Neural progenitor cell (in vitro differentiated cells): Measurements from ENCODE around the gene CDNF. TPM values are rescaled to one million over a fixed set of nuclear protein-coding genes. Genes with fewer than 3 reads are reported as not detected.

ENCODE experiments used
- DNase-seq: peaks from one replicate; pipeline ENCODE4 v3.0.0-alpha.2; 2016; ENCODE audit warnings: low spot score
- H2AFZ ChIP-seq: fragments of 200-600 bp; sonication (generic); replicated peaks from 2 replicates; pipeline ENCODE4 v1.6.1; 2016; ENCODE audit warnings: antibody characterized with exemption
- H3F3A ChIP-seq: fragments of 200-600 bp; sonication (generic); 2 replicates; pipeline ENCODE4 v1.6.1; 2016; ENCODE audit warnings: antibody characterized with exemption, low read depth
- H3K27ac ChIP-seq: fragments of 200-600 bp; sonication (generic); 2 replicates; pipeline ENCODE4 v1.5.1; 2016; ENCODE audit warnings: mild to moderate bottlenecking
- H3K27me3 ChIP-seq: fragments of 200-600 bp; sonication (generic); 2 replicates; pipeline ENCODE4 v1.6.1; 2016; ENCODE audit warnings: mild to moderate bottlenecking, moderate library complexity
- H3K36me3 ChIP-seq: fragments of 200-600 bp; sonication (generic); 2 replicates; pipeline ENCODE4 v1.5.1; 2016
- H3K4me1 ChIP-seq: fragments of 200-600 bp; sonication (generic); 2 replicates; pipeline ENCODE4 v1.6.1; 2016; ENCODE audit warnings: mixed run types
- H3K4me2 ChIP-seq: fragments of 200-600 bp; sonication (generic); 2 replicates; pipeline ENCODE4 v1.6.1; 2016
- H3K4me3 ChIP-seq: fragments of 200-600 bp; sonication (generic); 2 replicates; pipeline ENCODE4 v1.5.1; 2016
- H3K79me2 ChIP-seq: fragments of 200-600 bp; sonication (generic); 2 replicates; pipeline ENCODE4 v1.6.1; 2016; ENCODE audit warnings: low read depth
- H3K9ac ChIP-seq: fragments of 200-600 bp; sonication (generic); 2 replicates; pipeline ENCODE4 v1.6.1; 2016
- H3K9me3 ChIP-seq: fragments of 200-600 bp; sonication (generic); 2 replicates; pipeline ENCODE4 v1.5.1; 2016; ENCODE audit warnings: low read depth
- H4K20me1 ChIP-seq: fragments of 200-600 bp; sonication (generic); 2 replicates; pipeline ENCODE4 v1.6.1; 2016; ENCODE audit warnings: low read depth
- H3K27ac Mint-ChIP-seq: 3 replicates; pipeline ENCODE4 v1.8.0; 2021; ENCODE audit warnings: mixed read lengths
- H3K27me3 Mint-ChIP-seq: 2 replicates; pipeline ENCODE4 v1.8.0; 2022; ENCODE audit warnings: low read depth, mild to moderate bottlenecking, inconsistent platforms, moderate library complexity, mixed read lengths; ENCODE audit not compliant: insufficient read depth
- H3K36me3 Mint-ChIP-seq: 3 replicates; pipeline ENCODE4 v1.8.0; 2021; ENCODE audit warnings: mixed read lengths
- H3K4me1 Mint-ChIP-seq: 3 replicates; pipeline ENCODE4 v1.8.0; 2021; ENCODE audit warnings: mixed read lengths
- H3K4me3 Mint-ChIP-seq: 3 replicates; pipeline ENCODE4 v1.8.0; 2021; ENCODE audit warnings: mild to moderate bottlenecking, moderate library complexity, mixed read lengths
- H3K9me3 Mint-ChIP-seq: 3 replicates; pipeline ENCODE4 v1.8.0; 2020; ENCODE audit warnings: mixed read lengths
- EZH2 ChIP-seq: fragments of 200-600 bp; sonication (generic); IDR thresholded peaks from 2 replicates; pipeline ENCODE4 v1.6.1; 2017; ENCODE audit warnings: antibody characterized with exemption, mild to moderate bottlenecking, moderate library complexity
- EZH2phosphoT487 ChIP-seq: fragments of 200-600 bp; sonication (generic); IDR thresholded peaks from 2 replicates; pipeline ENCODE4 v1.6.1; 2017; ENCODE audit warnings: antibody characterized with exemption
- total RNA-seq: library from RNA; depleted of rRNA; stranded (reverse); fragments of >200 nt; gene quantifications from 2 replicates; pipeline ENCODE4 v1.2.3, GENCODE V29; 2015; ENCODE audit warnings: low replicate concordance
- TF ChIP-seq, protein P1 (sequence below): fragments of 200-600 bp; sonication (generic); IDR thresholded peaks from 2 replicates; pipeline ENCODE4 v1.5.1; 2017; ENCODE audit warnings: antibody characterized with exemption, mild to moderate bottlenecking

CDNF gene
- total RNA-seq, 1 donor from 2014 or later: 5.2 TPM

DNA sequence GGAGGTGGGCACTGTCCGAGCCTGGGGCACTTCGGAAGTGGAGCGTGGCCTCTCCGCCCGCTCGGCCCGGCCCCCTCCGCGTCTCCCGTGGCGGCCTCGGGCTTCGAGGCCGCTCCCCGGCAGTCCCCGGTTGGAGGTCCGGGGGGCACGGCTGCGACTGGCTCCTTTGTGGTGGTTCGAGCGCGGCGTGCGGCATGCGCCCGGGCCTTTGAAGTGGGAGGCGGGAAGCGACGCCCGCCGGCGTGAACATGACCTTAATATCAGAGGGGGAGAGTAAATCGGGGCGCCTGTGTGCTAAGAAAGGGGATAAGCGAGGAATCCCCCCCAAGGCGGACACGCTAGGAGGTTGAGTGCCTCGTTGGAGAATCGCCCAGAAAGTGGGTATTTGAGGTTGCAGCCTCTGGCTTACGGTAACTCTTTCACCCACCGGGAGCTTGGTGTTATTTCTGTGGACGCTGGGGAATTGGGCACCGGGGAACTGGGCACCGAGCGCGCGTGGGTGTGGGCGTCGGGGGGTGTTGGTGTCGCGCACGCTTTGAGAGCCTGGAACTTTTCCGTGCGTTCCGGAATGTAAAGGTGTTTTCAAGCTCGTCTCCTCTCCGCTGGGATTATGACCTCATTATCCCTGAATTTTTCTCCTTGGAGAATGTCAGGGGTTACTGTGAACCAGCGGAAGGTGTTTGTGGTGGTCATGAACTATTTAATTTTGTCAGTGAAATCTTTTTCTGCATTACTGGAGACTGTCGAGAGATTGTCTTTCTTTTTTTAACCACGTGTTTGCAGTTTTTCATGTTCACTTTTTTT is 41.5 kb upstream of the CDNF start:
- H3K27ac ChIP-seq: peak overlapping the region; percentile 84
- no peaks in the 10 kb centered on the region for H3K9me3 ChIP-seq
- peaks cover 48% of the 10 kb centered on the region for H4K20me1 ChIP-seq
- peak overlapping the region; percentile 95 for H3K4me3 ChIP-seq
- peak overlapping the region; percentile 89 for H3K4me2 ChIP-seq
- H3K9ac ChIP-seq: peak overlapping the region; percentile 96
- TF ChIP-seq, protein P1, sequence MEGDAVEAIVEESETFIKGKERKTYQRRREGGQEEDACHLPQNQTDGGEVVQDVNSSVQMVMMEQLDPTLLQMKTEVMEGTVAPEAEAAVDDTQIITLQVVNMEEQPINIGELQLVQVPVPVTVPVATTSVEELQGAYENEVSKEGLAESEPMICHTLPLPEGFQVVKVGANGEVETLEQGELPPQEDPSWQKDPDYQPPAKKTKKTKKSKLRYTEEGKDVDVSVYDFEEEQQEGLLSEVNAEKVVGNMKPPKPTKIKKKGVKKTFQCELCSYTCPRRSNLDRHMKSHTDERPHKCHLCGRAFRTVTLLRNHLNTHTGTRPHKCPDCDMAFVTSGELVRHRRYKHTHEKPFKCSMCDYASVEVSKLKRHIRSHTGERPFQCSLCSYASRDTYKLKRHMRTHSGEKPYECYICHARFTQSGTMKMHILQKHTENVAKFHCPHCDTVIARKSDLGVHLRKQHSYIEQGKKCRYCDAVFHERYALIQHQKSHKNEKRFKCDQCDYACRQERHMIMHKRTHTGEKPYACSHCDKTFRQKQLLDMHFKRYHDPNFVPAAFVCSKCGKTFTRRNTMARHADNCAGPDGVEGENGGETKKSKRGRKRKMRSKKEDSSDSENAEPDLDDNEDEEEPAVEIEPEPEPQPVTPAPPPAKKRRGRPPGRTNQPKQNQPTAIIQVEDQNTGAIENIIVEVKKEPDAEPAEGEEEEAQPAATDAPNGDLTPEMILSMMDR: no peak
- TF ChIP-seq EZH2phosphoT487 (no peak), EZH2 (no peak)
- peak; percentile 60 for DNase-seq
- H2AFZ ChIP-seq: peak overlapping the region; percentile 88
- peaks cover 20% of the 10 kb centered on the region for H3K4me1 ChIP-seq
- H3F3A ChIP-seq: peaks cover 23% of the 10 kb centered on the region
- Mint-ChIP-seq H3K4me3 (peak overlapping the region; percentile 98), H3K27me3 (peaks cover 3% of the 10 kb centered on the region), H3K4me1 (peaks cover 30% of the 10 kb centered on the region), H3K27ac (peak overlapping the region; percentile 89), H3K9me3 (peaks cover 5% of the 10 kb centered on the region), H3K36me3 (peaks cover 11% of the 10 kb centered on the region)
- H3K79me2 ChIP-seq: peaks cover 72% of the 10 kb centered on the region
- H3K27me3 ChIP-seq: no peaks in the 10 kb centered on the region
- H3K36me3 ChIP-seq: no peaks in the 10 kb centered on the region

DNA sequence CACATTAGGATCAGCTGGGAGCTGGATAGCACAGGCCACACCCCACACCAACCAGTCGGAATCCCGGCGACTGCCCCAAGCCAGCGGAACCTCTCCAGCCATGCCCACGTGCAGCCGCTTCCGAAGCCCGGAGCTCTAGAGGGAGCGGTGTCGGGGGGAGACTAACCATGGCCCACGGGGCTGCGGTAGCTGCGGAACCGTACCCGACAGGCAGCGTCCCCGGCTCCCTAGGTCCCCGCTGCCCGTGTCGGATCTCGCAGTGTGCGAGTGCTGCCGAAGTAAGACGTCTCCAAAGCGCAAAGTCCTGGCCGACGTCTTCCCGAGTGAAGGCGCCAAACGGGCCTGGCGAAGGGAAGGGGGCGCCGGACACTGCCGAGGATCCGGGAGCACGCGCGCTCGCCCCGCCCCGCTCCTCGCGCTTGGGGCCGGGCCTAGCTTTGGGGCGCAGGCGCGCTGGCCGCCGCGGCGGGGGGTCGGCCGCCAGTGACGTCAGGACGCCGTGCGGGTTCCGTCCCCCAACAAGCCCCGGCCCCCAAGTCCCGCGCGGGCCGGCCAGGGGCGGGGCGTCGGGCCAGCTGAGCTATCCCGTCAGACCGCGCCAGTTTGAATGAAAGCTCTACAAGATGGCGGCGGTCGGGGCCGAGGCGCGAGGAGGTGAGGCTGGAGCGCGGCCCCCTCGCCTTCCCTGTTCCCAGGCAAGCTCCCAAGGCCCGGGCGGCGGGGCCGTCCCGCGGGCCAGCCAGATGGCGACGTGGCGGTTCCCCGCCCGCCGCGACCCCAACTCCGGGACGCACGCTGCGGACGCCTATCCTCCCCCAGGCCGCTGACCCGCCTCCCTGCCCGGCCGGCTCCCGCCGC is 40.7 kb upstream of the CDNF start, which contains the start of gene SUV39H2:
TSS of gene SUV39H2 (plus strand) at position 601 of the 858 bp plus-strand sequence. CDS start at position 624, 23 bp downstream.
- H3K36me3 ChIP-seq: no peaks in the 10 kb centered on the region
- H3K79me2 ChIP-seq: peaks cover 64% of the 10 kb centered on the region

DNA sequence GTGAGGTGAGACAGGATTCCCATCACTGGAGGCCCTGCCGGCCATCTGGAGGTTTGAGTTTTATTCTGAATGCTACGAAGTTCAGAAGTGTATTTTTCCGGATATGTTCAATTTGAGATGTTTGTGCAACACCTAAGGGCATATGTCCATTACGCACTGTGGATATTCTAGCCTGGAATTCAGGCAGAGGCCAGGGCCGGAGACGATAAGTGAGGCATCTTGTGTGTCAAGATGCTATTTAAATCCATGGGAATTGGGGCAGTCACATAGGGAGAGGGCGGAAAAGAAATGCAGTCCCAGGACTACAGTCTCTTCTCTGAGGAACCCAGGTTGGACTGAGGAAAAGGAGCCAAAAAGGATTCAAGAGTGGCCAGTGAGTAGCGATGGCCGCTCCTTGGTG is 38.9 kb upstream of the CDNF start:
- Mint-ChIP-seq H3K4me1 (peaks cover 30% of the 10 kb centered on the region), H3K9me3 (no peaks in the 10 kb centered on the region), H3K27ac (no peak overlapping the region), H3K4me3 (peak overlapping the region; percentile 96), H3K27me3 (peaks cover 3% of the 10 kb centered on the region), H3K36me3 (peaks cover 1% of the 10 kb centered on the region)
- Histone ChIP-seq H3K4me3 (no peak overlapping the region), H3K4me1 (peaks cover 20% of the 10 kb centered on the region), H2AFZ (no peak overlapping the region), H3K4me2 (peak overlapping the region; percentile 80), H3K9ac (no peak overlapping the region), H4K20me1 (peaks cover 24% of the 10 kb centered on the region), H3F3A (peaks cover 23% of the 10 kb centered on the region), H3K79me2 (peaks cover 47% of the 10 kb centered on the region), H3K36me3 (no peaks in the 10 kb centered on the region), H3K27ac (no peak overlapping the region), H3K27me3 (no peaks in the 10 kb centered on the region), H3K9me3 (no peaks in the 10 kb centered on the region)
- no peak for TF ChIP-seq EZH2
- DNase-seq: no peak

More for the DNA sequence above, 40.7 kb upstream of the CDNF start, which contains the start of gene SUV39H2:
- Mint-ChIP-seq H3K36me3 (peaks cover 11% of the 10 kb centered on the region), H3K27ac (peak within 1 kb of the TSS; percentile 89), H3K9me3 (no peaks in the 10 kb centered on the region), H3K27me3 (peaks cover 3% of the 10 kb centered on the region), H3K4me1 (peaks cover 30% of the 10 kb centered on the region), H3K4me3 (peak within 1 kb of the TSS; percentile 98)
- Histone ChIP-seq H3K9ac (peak within 1 kb of the TSS; percentile 96), H3K4me2 (peak within 1 kb of the TSS; percentile 89), H3F3A (peaks cover 23% of the 10 kb centered on the region), H3K4me1 (peaks cover 20% of the 10 kb centered on the region), H2AFZ (peak within 1 kb of the TSS; percentile 88), H3K27me3 (no peaks in the 10 kb centered on the region), H3K9me3 (no peaks in the 10 kb centered on the region), H3K4me3 (peak within 1 kb of the TSS; percentile 95), H3K27ac (peak within 1 kb of the TSS; percentile 92), H4K20me1 (peaks cover 40% of the 10 kb centered on the region)
- DNase-seq: peak; percentile 98
- TF ChIP-seq EZH2phosphoT487: no peak
- peak; percentile 52 for TF ChIP-seq EZH2

DNA sequence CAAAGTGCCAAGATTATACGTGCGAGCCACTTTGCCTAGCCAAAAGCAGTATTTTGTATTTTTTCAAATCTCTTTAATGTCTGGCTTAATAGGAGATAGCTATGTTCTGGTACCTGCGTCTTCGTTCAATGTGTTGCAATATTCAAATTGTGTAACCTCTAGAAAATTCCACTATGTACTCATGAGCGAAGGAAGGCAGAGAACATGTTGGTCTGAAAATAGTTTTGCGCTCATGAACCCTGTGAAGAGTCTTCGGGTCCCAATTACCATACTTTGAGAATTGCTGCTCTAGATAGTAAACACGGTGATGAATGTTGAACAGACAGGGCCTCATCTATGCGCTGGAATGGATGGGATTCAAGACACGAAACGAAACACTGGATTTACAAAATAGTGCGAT is 38.1 kb upstream of the CDNF start:
- Histone ChIP-seq H2AFZ (no peak overlapping the region), H3K27ac (peak overlapping the region; percentile 9), H3K4me1 (peaks cover 19% of the 10 kb centered on the region), H4K20me1 (peaks cover 15% of the 10 kb centered on the region), H3K4me3 (no peak overlapping the region), H3K9me3 (no peaks in the 10 kb centered on the region), H3K36me3 (no peaks in the 10 kb centered on the region), H3K27me3 (no peaks in the 10 kb centered on the region), H3K79me2 (peaks cover 38% of the 10 kb centered on the region), H3K4me2 (no peak overlapping the region), H3F3A (peaks cover 23% of the 10 kb centered on the region), H3K9ac (no peak overlapping the region)
- Mint-ChIP-seq H3K9me3 (no peaks in the 10 kb centered on the region), H3K36me3 (no peaks in the 10 kb centered on the region), H3K4me1 (peaks cover 28% of the 10 kb centered on the region), H3K4me3 (peak overlapping the region; percentile 27), H3K27me3 (peaks cover 3% of the 10 kb centered on the region), H3K27ac (no peak overlapping the region)
- TF ChIP-seq EZH2phosphoT487 (no peak), EZH2 (no peak)
- TF ChIP-seq, protein P1: no peak
- DNase-seq: no peak
